GM12878 (cell line): ENCODE results near the gene PDLIM4. TPM values are rescaled to one million over a fixed set of nuclear protein-coding genes. Genes with fewer than 3 reads are reported as not detected.

Experiments
- ATAC-seq: fragments of 200-7000 bp; cut with Tn5 transposase; 3 replicates; pipeline ENCODE4 v1.9.1; 2020; ENCODE audit warnings: mild to moderate bottlenecking, moderate library complexity
- BruUV-seq: library from RNA; stranded (reverse); fragments of 400-500 nt; replicated peaks from 2 replicates; lab custom pipeline; 2021; lab: Mats Ljungman, UMichigan
- CTCF ChIA-PET: fragments of 300-600 bp; sonication (Branson Sonifier 250); formaldehyde crosslinking; extraction: SDS; loops from one replicate; lab custom pipeline; 2021; ENCODE audit warnings: inconsistent platforms; lab: Yijun Ruan, JAX
- POLR2A ChIA-PET: fragments of 350-600 bp; formaldehyde crosslinking; extraction: SDS; loops from one replicate; lab custom pipeline; 2021; ENCODE audit warnings: inconsistent platforms; lab: Charles Lee
- RAD21 ChIA-PET: fragments of 300-600 bp; sonication (Branson Sonifier 250); formaldehyde crosslinking; loops from one replicate; lab custom pipeline; 2023; ENCODE audit warnings: antibody characterized with exemption; ENCODE audit not compliant: unreplicated experiment; lab: Charles Lee
- SMC1A ChIA-PET: fragments of 300-600 bp; sonication (Branson Sonifier 250); formaldehyde crosslinking; loops from one replicate; lab custom pipeline; 2023; ENCODE audit not compliant: unreplicated experiment, uncharacterized antibody; lab: Charles Lee
- DNase-seq: peaks from one replicate; pipeline ENCODE4 v3.0.0-alpha.2; 2011; ENCODE audit warnings: low read depth, low spot score
- FAIRE-seq: peaks from 3 replicates; lab custom pipeline; 2011; peaks lifted over from hg19 to GRCh38; lab: Jason Lieb, UNC
- H2AFZ ChIP-seq: 2 replicates; pipeline ENCODE4 v1.6.0; 2011; ENCODE audit warnings: low read depth, low read length, control low read depth; ENCODE audit not compliant: control insufficient read depth
- H3K27ac ChIP-seq: 2 replicates; pipeline ENCODE4 v1.5.1; 2011; ENCODE audit warnings: control low read depth; ENCODE audit not compliant: control insufficient read depth, insufficient read depth
- H3K27me3 ChIP-seq, 2 experiments: replicated peaks in 1 of 2; 2 replicates each; pipeline versions ENCODE4 v1.6.0 to v1.6.1; 2011; ENCODE audit warnings: low read length in 1 of 2; ENCODE audit not compliant: control insufficient read depth in 2 of 2, insufficient read depth in 2 of 2
- H3K36me3 ChIP-seq, 2 experiments: 2 replicates each; pipeline ENCODE4 v1.5.1; 2011; ENCODE audit warnings: low read length in 1 of 2; ENCODE audit not compliant: control insufficient read depth in 2 of 2, insufficient read depth in 2 of 2
- H3K4me1 ChIP-seq: 2 replicates; pipeline ENCODE4 v1.6.1; 2011; ENCODE audit warnings: mild to moderate bottlenecking, low read length, moderate library complexity, mixed read lengths; ENCODE audit not compliant: control insufficient read depth, insufficient read depth
- H3K4me2 ChIP-seq: 2 replicates; pipeline ENCODE4 v1.6.0; 2011; ENCODE audit warnings: control low read depth; ENCODE audit not compliant: control insufficient read depth, insufficient read depth
- H3K4me3 ChIP-seq: fragments of 200-600 bp; sonication (generic); 2 replicates; pipeline ENCODE4 v1.5.1; 2016
- H3K79me2 ChIP-seq: 2 replicates; pipeline ENCODE4 v1.6.0; 2011; ENCODE audit warnings: low read length; ENCODE audit not compliant: control insufficient read depth, insufficient read depth
- H3K9ac ChIP-seq: 2 replicates; pipeline ENCODE4 v1.8.0; 2011; ENCODE audit warnings: low read length, control low read depth, mixed read lengths; ENCODE audit not compliant: control insufficient read depth, insufficient read depth
- H3K9me3 ChIP-seq: replicated peaks from 3 replicates; pipeline ENCODE4 v1.5.1; 2011; ENCODE audit warnings: mild to moderate bottlenecking, low read length; ENCODE audit not compliant: control insufficient read depth, insufficient read depth
- H4K20me1 ChIP-seq: 2 replicates; pipeline ENCODE4 v1.6.0; 2011; ENCODE audit not compliant: control insufficient read depth, insufficient read depth
- RELB ChIP-seq: fragments of 450-650 bp; IDR thresholded peaks from 2 replicates; pipeline ENCODE4 v1.6.1; 2017; ENCODE audit warnings: low read depth, mild to moderate bottlenecking, moderate library complexity
- ZBED1 ChIP-seq: IDR thresholded peaks from 2 replicates; pipeline ENCODE4 v1.6.1; 2016; ENCODE audit warnings: borderline replicate concordance
- WGBS: methylation state at CpG from one replicate; pipeline ENCODE4 v1.1.6; 2016; ENCODE audit warnings: low lambda C conversion rate; ENCODE audit not compliant: insufficient replicate concordance, insufficient coverage; ENCODE audit errors: missing lambda C conversion rate; 5-methylcytosine and 5-hydroxymethylcytosine counted together
- in situ Hi-C: fragments of 300-500 bp; cut with MboI; formaldehyde crosslinking; loops from 9 replicates; pipeline ENCODE4 v1.14.3; 2018; ENCODE audit warnings: mixed read lengths
- intact Hi-C: fragments of 100-400 bp; cut with micrococcal nuclease; formaldehyde crosslinking; loops from one replicate; pipeline ENCODE4 v1.14.2; 2022; ENCODE audit not compliant: unreplicated experiment
- polyA plus RNA-seq, 11 experiments: library from polyadenylated mRNA; depleted of rRNA in 4 of 11; unstranded in 6 of 11; stranded (reverse) in 5 of 11; fragments of >200 nt; fragmentation: Nextera tagmentation in 4 of 11; fragmentation: Illumina TruSeq in 1 of 11; extraction: Ambion mirVana in 4 of 11; extraction: Trizol in 1 of 11; gene quantifications; 1 replicate in 1 of 11; 2 replicates in 10 of 11; pipeline versions ENCODE4 v1.2.1 to v1.2.3, GENCODE V29; 2011 to 2016; ENCODE audit warnings: inconsistent platforms in 2 of 11, missing spikeins in 2 of 11, low read depth in 1 of 11
- total RNA-seq, 4 experiments: library from RNA; depleted of rRNA in 3 of 4; stranded (reverse); fragments of >200 nt in 3 of 4; fragmentation: Illumina TruSeq in 1 of 4; extraction: Trizol in 1 of 4; gene quantifications; 2 replicates each; pipeline versions ENCODE4 v1.2.1 to v1.2.3, GENCODE V29; 2013 to 2021

PDLIM4 gene
- total and polyA plus RNA-seq, 10 of the 15 experiments (the other 5 are each of a cell fraction or from before 2014, with no cell fraction given), result 0.13 to 1.7 (median 0.39) TPM; not detected in 3

- RAD21 ChIA-PET, result interaction anchor here (0.5 to 3.4 kb wide), 4 partner anchors 9 to 45 kb away, joined by 3 to 11 read pairs (median 3); no protein-coding TSS in a partner anchor
- no peak overlapping the region for H3K27ac ChIP-seq
- SMC1A ChIA-PET, result interaction anchor here (1.0 to 1.9 kb wide), 5 partner anchors 12 to 71 kb away, joined by 3 to 9 read pairs (median 4); no protein-coding TSS in a partner anchor
- BruUV-seq, result no TSS peak
- no peaks in the 10 kb centered on the region for H3K9me3 ChIP-seq
- H4K20me1 ChIP-seq, result no peaks in the 10 kb centered on the region
- peaks cover 0 to 5% of the 10 kb centered on the region in 2 experiments; a peak in 2 of 4 replicates for H3K27me3 ChIP-seq
- TF ChIP-seq ZBED1 (no peak), RELB (no peak)
- FAIRE-seq, result no peak
- POLR2A ChIA-PET, result interaction anchor here (0.7 to 1.1 kb wide), 2 partner anchors 11 to 204 kb away, joined by 3 to 4 read pairs; no protein-coding TSS in a partner anchor
- no peak overlapping the region for H2AFZ ChIP-seq
- in situ Hi-C loops, result no loop called here
- H3K79me2 ChIP-seq, result no peaks in the 10 kb centered on the region
- WGBS, result 71% methylated on average over 13 of the region's 13 CpGs
- ATAC-seq, result no peak
- peaks cover 10% of the 10 kb centered on the region for H3K4me1 ChIP-seq
- CTCF ChIA-PET, result interaction anchor here (1.0 to 4.1 kb wide), 6 partner anchors 13 to 160 kb away, joined by 3 to 41 read pairs (median 8); no protein-coding TSS in a partner anchor
- intact Hi-C loops, result no loop called here
- H3K9ac ChIP-seq, result no peak overlapping the region
- no peaks in the 10 kb centered on the region for H3K36me3 ChIP-seq
- DNase-seq, result no peak
- no peak overlapping the region for H3K4me3 ChIP-seq
- no peak overlapping the region for H3K4me2 ChIP-seq
Measured at GRCh38 chr5:132225165-132226032, 32.1 kb upstream of the PDLIM4 start.
